Measurements from ENCODE around the gene CD248.

DNA sequence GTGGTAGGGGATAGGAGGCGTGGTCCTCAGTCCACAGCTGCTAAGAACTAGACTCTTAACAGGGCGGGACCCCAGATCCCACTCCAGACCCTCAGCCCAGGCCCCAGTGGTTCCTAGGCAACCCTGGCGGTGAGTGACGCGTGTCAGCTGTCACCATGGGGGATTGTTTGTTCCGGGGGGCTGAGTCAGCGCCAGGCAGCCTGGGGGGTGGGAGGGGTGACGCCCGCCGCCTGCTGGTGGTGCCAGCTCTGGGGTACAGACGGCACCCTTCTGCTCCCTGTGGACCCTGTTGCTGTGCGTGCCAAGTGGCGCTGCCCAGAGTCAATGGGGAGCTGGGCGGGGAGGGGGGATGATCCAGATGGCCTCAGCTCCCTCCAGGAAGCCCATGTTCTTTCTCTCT is 36.4 kb downstream of the CD248 start:
- TF ChIP-seq JUNB (IDR thresholded peaks at IDR 0.05; ENCODE audit: unreplicated experiment) (no peak), POLR2AphosphoS5 (IDR thresholded peaks at IDR 0.05; ENCODE audit: low read depth) (no peak), CTCF (conservative IDR thresholded peaks at IDR 0.05; ENCODE audit: low read depth in 2 of 2) (no peak), EZH2 (IDR thresholded peaks at IDR 0.05; ENCODE audit: low read depth, unreplicated experiment) (no peak), STAT1 (IDR thresholded peaks at IDR 0.05; ENCODE audit: unreplicated experiment) (no peak), CREB1 (CRISPR knock-in tag; IDR thresholded peaks at IDR 0.05; ENCODE audit: low read depth) (no peak), EZH2phosphoT487 (IDR thresholded peaks at IDR 0.05; ENCODE audit: unreplicated experiment) (no peak)
- TF ChIP-seq, protein P1, sequence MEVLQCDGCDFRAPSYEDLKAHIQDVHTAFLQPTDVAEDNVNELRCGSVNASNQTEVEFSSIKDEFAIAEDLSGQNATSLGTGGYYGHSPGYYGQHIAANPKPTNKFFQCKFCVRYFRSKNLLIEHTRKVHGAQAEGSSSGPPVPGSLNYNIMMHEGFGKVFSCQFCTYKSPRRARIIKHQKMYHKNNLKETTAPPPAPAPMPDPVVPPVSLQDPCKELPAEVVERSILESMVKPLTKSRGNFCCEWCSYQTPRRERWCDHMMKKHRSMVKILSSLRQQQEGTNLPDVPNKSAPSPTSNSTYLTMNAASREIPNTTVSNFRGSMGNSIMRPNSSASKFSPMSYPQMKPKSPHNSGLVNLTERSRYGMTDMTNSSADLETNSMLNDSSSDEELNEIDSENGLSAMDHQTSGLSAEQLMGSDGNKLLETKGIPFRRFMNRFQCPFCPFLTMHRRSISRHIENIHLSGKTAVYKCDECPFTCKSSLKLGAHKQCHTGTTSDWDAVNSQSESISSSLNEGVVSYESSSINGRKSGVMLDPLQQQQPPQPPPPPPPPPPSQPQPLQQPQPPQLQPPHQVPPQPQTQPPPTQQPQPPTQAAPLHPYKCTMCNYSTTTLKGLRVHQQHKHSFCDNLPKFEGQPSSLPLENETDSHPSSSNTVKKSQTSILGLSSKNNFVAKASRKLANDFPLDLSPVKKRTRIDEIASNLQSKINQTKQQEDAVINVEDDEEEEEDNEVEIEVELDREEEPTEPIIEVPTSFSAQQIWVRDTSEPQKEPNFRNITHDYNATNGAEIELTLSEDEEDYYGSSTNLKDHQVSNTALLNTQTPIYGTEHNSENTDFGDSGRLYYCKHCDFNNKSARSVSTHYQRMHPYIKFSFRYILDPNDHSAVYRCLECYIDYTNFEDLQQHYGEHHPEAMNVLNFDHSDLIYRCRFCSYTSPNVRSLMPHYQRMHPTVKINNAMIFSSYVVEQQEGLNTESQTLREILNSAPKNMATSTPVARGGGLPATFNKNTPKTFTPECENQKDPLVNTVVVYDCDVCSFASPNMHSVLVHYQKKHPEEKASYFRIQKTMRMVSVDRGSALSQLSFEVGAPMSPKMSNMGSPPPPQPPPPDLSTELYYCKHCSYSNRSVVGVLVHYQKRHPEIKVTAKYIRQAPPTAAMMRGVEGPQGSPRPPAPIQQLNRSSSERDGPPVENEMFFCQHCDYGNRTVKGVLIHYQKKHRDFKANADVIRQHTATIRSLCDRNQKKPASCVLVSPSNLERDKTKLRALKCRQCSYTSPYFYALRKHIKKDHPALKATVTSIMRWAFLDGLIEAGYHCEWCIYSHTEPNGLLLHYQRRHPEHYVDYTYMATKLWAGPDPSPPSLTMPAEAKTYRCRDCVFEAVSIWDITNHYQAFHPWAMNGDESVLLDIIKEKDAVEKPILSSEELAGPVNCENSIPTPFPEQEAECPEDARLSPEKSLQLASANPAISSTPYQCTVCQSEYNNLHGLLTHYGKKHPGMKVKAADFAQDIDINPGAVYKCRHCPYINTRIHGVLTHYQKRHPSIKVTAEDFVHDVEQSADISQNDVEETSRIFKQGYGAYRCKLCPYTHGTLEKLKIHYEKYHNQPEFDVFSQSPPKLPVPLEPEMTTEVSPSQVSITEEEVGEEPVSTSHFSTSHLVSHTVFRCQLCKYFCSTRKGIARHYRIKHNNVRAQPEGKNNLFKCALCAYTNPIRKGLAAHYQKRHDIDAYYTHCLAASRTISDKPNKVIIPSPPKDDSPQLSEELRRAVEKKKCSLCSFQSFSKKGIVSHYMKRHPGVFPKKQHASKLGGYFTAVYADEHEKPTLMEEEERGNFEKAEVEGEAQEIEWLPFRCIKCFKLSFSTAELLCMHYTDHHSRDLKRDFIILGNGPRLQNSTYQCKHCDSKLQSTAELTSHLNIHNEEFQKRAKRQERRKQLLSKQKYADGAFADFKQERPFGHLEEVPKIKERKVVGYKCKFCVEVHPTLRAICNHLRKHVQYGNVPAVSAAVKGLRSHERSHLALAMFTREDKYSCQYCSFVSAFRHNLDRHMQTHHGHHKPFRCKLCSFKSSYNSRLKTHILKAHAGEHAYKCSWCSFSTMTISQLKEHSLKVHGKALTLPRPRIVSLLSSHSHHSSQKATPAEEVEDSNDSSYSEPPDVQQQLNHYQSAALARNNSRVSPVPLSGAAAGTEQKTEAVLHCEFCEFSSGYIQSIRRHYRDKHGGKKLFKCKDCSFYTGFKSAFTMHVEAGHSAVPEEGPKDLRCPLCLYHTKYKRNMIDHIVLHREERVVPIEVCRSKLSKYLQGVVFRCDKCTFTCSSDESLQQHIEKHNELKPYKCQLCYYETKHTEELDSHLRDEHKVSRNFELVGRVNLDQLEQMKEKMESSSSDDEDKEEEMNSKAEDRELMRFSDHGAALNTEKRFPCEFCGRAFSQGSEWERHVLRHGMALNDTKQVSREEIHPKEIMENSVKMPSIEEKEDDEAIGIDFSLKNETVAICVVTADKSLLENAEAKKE (CRISPR knock-in tag; IDR thresholded peaks at IDR 0.05): no peak
